ENCODE data around the gene SLC1A2.

The SLC1A2 gene

GRCh38 chr11:35276396-35277145 is 142.8 kb downstream of the SLC1A2 start:
- no peak overlapping the region for H3K4me2 ChIP-seq (ENCODE audit: insufficient read depth, low read length, poor library complexity, severe bottlenecking)
- no peak overlapping the region for H3K4me3 ChIP-seq (ENCODE audit: low read length in 2 of 2)
- H3K79me1 ChIP-seq (ENCODE audit: low read depth, low read length): no peaks in the 10 kb centered on the region
- H4K8ac ChIP-seq (ENCODE audit: low read depth, low read length): no peak overlapping the region
- H3K14ac ChIP-seq (ENCODE audit: low read length): no peak overlapping the region
- H3K27ac ChIP-seq (replicated peaks; ENCODE audit: low read length): no peak overlapping the region
- no peak overlapping the region for H2BK12ac ChIP-seq (ENCODE audit: low read length)
- H3K18ac ChIP-seq (ENCODE audit: low read length): no peak overlapping the region
- no peak overlapping the region for H4K91ac ChIP-seq (ENCODE audit: low read depth, low read length, poor library complexity)
- no peaks in the 10 kb centered on the region for H3K4me1 ChIP-seq (ENCODE audit: control insufficient read depth in 2 of 2, insufficient read depth in 1 of 2, low read depth in 1 of 2, low read length in 2 of 2)
- no peak for DNase-seq (ENCODE audit: low spot score)
- no peak overlapping the region for H3K9ac ChIP-seq (ENCODE audit: low read depth, low read length, poor library complexity)
- H3K23ac ChIP-seq (ENCODE audit: low read depth, low read length, poor library complexity): no peak overlapping the region
- WGBS, 2 donors (ENCODE audit: extremely low coverage in 2 of 2, insufficient read length in 2 of 2, insufficient replicate concordance in 1 of 2): no CpG with 5 or more reads among the region's 2 CpGs
- H3K4ac ChIP-seq (ENCODE audit: low read length): no peak overlapping the region
- no peak overlapping the region for H2BK5ac ChIP-seq (ENCODE audit: low read length)
- H3K27me3 ChIP-seq (ENCODE audit: control insufficient read depth in 3 of 3, insufficient read depth in 3 of 3, low read depth in 1 of 3, low read length in 3 of 3): no peaks in the 10 kb centered on the region
- H2AFZ ChIP-seq (ENCODE audit: low read length): no peak overlapping the region
- no peaks in the 10 kb centered on the region for H3K36me3 ChIP-seq (replicated peaks in 1 of 2; ENCODE audit: control insufficient read depth in 2 of 2, insufficient read depth in 2 of 2, low read length in 2 of 2)
- H2AK5ac ChIP-seq (ENCODE audit: low read depth, low read length): no peak overlapping the region
- no peaks in the 10 kb centered on the region for H3K9me3 ChIP-seq (replicated peaks in 1 of 2; ENCODE audit: control insufficient read depth in 2 of 2, insufficient read depth in 1 of 2, low read depth in 1 of 2, low read length in 2 of 2)
- no peak overlapping the region for H2BK120ac ChIP-seq (ENCODE audit: low read depth, low read length)
- no peak overlapping the region for H2BK15ac ChIP-seq (ENCODE audit: low read length)

GRCh38 chr11:35275786-35276170 is 143.6 kb downstream of the SLC1A2 start:
- Histone ChIP-seq H2AK5ac (ENCODE audit: low read depth, low read length) (no peak overlapping the region), H3K4ac (ENCODE audit: low read length) (no peak overlapping the region), H2BK12ac (ENCODE audit: low read length) (no peak overlapping the region), H3K27me3 (ENCODE audit: control insufficient read depth in 3 of 3, insufficient read depth in 3 of 3, low read depth in 1 of 3, low read length in 3 of 3) (no peaks in the 10 kb centered on the region), H4K91ac (ENCODE audit: low read depth, low read length, poor library complexity) (no peak overlapping the region), H3K27ac (replicated peaks; ENCODE audit: low read length) (no peak overlapping the region), H3K14ac (ENCODE audit: low read length) (no peak overlapping the region), H3K18ac (ENCODE audit: low read length) (no peak overlapping the region), H3K9ac (ENCODE audit: low read depth, low read length, poor library complexity) (no peak overlapping the region), H2BK120ac (ENCODE audit: low read depth, low read length) (no peak overlapping the region), H2AFZ (ENCODE audit: low read length) (no peak overlapping the region), H2BK15ac (ENCODE audit: low read length) (no peak overlapping the region), H3K36me3 (replicated peaks in 1 of 2; ENCODE audit: control insufficient read depth in 2 of 2, insufficient read depth in 2 of 2, low read length in 2 of 2) (no peaks in the 10 kb centered on the region), H3K4me3 (ENCODE audit: low read length in 2 of 2) (no peak overlapping the region), H3K23ac (ENCODE audit: low read depth, low read length, poor library complexity) (no peak overlapping the region), H2BK5ac (ENCODE audit: low read length) (no peak overlapping the region), H3K4me2 (ENCODE audit: insufficient read depth, low read length, poor library complexity, severe bottlenecking) (no peak overlapping the region), H3K4me1 (ENCODE audit: control insufficient read depth in 2 of 2, insufficient read depth in 1 of 2, low read depth in 1 of 2, low read length in 2 of 2) (no peaks in the 10 kb centered on the region), H4K8ac (ENCODE audit: low read depth, low read length) (no peak overlapping the region), H3K79me1 (ENCODE audit: low read depth, low read length) (no peaks in the 10 kb centered on the region), H3K9me3 (replicated peaks in 1 of 2; ENCODE audit: control insufficient read depth in 2 of 2, insufficient read depth in 1 of 2, low read depth in 1 of 2, low read length in 2 of 2) (no peaks in the 10 kb centered on the region)
- WGBS, 2 donors (ENCODE audit: extremely low coverage in 2 of 2, insufficient read length in 2 of 2, insufficient replicate concordance in 1 of 2): no CpG with 5 or more reads among the region's 1 CpG
- DNase-seq (ENCODE audit: low spot score): no peak

GRCh38 chr11:35274909-35275785 is 144.2 kb downstream of the SLC1A2 start:
- Histone ChIP-seq H2BK5ac (ENCODE audit: low read length) (no peak overlapping the region), H2BK15ac (ENCODE audit: low read length) (no peak overlapping the region), H3K9ac (ENCODE audit: low read depth, low read length, poor library complexity) (no peak overlapping the region), H2BK120ac (ENCODE audit: low read depth, low read length) (no peak overlapping the region), H2AFZ (ENCODE audit: low read length) (no peak overlapping the region), H4K8ac (ENCODE audit: low read depth, low read length) (no peak overlapping the region), H2AK5ac (ENCODE audit: low read depth, low read length) (no peak overlapping the region), H3K23ac (ENCODE audit: low read depth, low read length, poor library complexity) (no peak overlapping the region), H3K27ac (replicated peaks; ENCODE audit: low read length) (no peak overlapping the region), H3K27me3 (ENCODE audit: control insufficient read depth in 3 of 3, insufficient read depth in 3 of 3, low read depth in 1 of 3, low read length in 3 of 3) (no peaks in the 10 kb centered on the region), H3K79me1 (ENCODE audit: low read depth, low read length) (no peaks in the 10 kb centered on the region), H3K4me2 (ENCODE audit: insufficient read depth, low read length, poor library complexity, severe bottlenecking) (no peak overlapping the region), H3K18ac (ENCODE audit: low read length) (no peak overlapping the region), H3K4me1 (ENCODE audit: control insufficient read depth in 2 of 2, insufficient read depth in 1 of 2, low read depth in 1 of 2, low read length in 2 of 2) (no peaks in the 10 kb centered on the region), H3K4me3 (ENCODE audit: low read length in 2 of 2) (no peak overlapping the region), H3K9me3 (replicated peaks in 1 of 2; ENCODE audit: control insufficient read depth in 2 of 2, insufficient read depth in 1 of 2, low read depth in 1 of 2, low read length in 2 of 2) (no peaks in the 10 kb centered on the region), H4K91ac (ENCODE audit: low read depth, low read length, poor library complexity) (no peak overlapping the region), H3K14ac (ENCODE audit: low read length) (no peak overlapping the region), H2BK12ac (ENCODE audit: low read length) (no peak overlapping the region), H3K4ac (ENCODE audit: low read length) (no peak overlapping the region), H3K36me3 (replicated peaks in 1 of 2; ENCODE audit: control insufficient read depth in 2 of 2, insufficient read depth in 2 of 2, low read length in 2 of 2) (no peaks in the 10 kb centered on the region)
- no CpG with 5 or more reads among the region's 6 CpGs for WGBS, 2 donors (ENCODE audit: extremely low coverage in 2 of 2, insufficient read length in 2 of 2, insufficient replicate concordance in 1 of 2)
- no peak for DNase-seq (ENCODE audit: low spot score)

GRCh38 chr11:35272391-35272902 is 146.9 kb downstream of the SLC1A2 start:
- Histone ChIP-seq H4K91ac (ENCODE audit: low read depth, low read length, poor library complexity) (no peak overlapping the region), H3K4me1 (ENCODE audit: control insufficient read depth in 2 of 2, insufficient read depth in 1 of 2, low read depth in 1 of 2, low read length in 2 of 2) (no peaks in the 10 kb centered on the region), H2AFZ (ENCODE audit: low read length) (no peak overlapping the region), H3K14ac (ENCODE audit: low read length) (no peak overlapping the region), H2AK5ac (ENCODE audit: low read depth, low read length) (no peak overlapping the region), H3K9me3 (replicated peaks in 1 of 2; ENCODE audit: control insufficient read depth in 2 of 2, insufficient read depth in 1 of 2, low read depth in 1 of 2, low read length in 2 of 2) (no peaks in the 10 kb centered on the region), H2BK12ac (ENCODE audit: low read length) (no peak overlapping the region), H3K27me3 (ENCODE audit: control insufficient read depth in 3 of 3, insufficient read depth in 3 of 3, low read depth in 1 of 3, low read length in 3 of 3) (no peaks in the 10 kb centered on the region), H3K23ac (ENCODE audit: low read depth, low read length, poor library complexity) (no peak overlapping the region), H3K79me1 (ENCODE audit: low read depth, low read length) (no peaks in the 10 kb centered on the region), H3K9ac (ENCODE audit: low read depth, low read length, poor library complexity) (no peak overlapping the region), H2BK5ac (ENCODE audit: low read length) (no peak overlapping the region), H2BK120ac (ENCODE audit: low read depth, low read length) (no peak overlapping the region), H3K4me2 (ENCODE audit: insufficient read depth, low read length, poor library complexity, severe bottlenecking) (no peak overlapping the region), H3K27ac (replicated peaks; ENCODE audit: low read length) (no peak overlapping the region), H3K18ac (ENCODE audit: low read length) (no peak overlapping the region), H4K8ac (ENCODE audit: low read depth, low read length) (no peak overlapping the region), H3K36me3 (replicated peaks in 1 of 2; ENCODE audit: control insufficient read depth in 2 of 2, insufficient read depth in 2 of 2, low read length in 2 of 2) (no peaks in the 10 kb centered on the region), H2BK15ac (ENCODE audit: low read length) (no peak overlapping the region), H3K4me3 (ENCODE audit: low read length in 2 of 2) (no peak overlapping the region), H3K4ac (ENCODE audit: low read length) (no peak overlapping the region)
- DNase-seq (ENCODE audit: low spot score): no peak
- WGBS, 2 donors (ENCODE audit: extremely low coverage in 2 of 2, insufficient read length in 2 of 2, insufficient replicate concordance in 1 of 2): no CpG with 5 or more reads among the region's 5 CpGs
